Body of pancreas (tissue), 4 donors: ENCODE results near the gene ETDC. TPM values are rescaled to one million over a fixed set of nuclear protein-coding genes. Genes with fewer than 3 reads are reported as not detected.

Source experiments
- ATAC-seq: fragments of 150-250 bp; one replicate; pipeline ENCODE4 v1.9.1; 2016
- DNase-seq, 4 donors: peaks; one replicate each; pipeline ENCODE4 v3.0.0-alpha.2; 2019
- H3K27ac ChIP-seq, 4 donors: fragments of 200-600 bp; sonication (generic); 1 replicate in 3 of 4; 2 replicates in 1 of 4; pipeline versions ENCODE4 v1.5.1 to v1.6.1; 2016 to 2019; ENCODE audit warnings: mild to moderate bottlenecking in 1 of 4, mixed read lengths in 1 of 4, moderate library complexity in 1 of 4
- H3K27me3 ChIP-seq, 2 donors: fragments of 200-600 bp; sonication (generic); one replicate each; pipeline ENCODE4 v1.6.0; 2016; ENCODE audit warnings: mild to moderate bottlenecking in 1 of 2
- H3K36me3 ChIP-seq, 2 donors: fragments of 200-600 bp; sonication (generic); replicated peaks in 1 of 2; 2 replicates each; pipeline ENCODE4 v1.5.1; 2016; ENCODE audit warnings: low read depth in 2 of 2; ENCODE audit not compliant: insufficient read depth in 1 of 2
- H3K4me1 ChIP-seq: fragments of 200-600 bp; sonication (generic); one replicate; pipeline ENCODE4 v1.6.0; 2016
- H3K4me3 ChIP-seq, 2 donors: fragments of 200-600 bp; sonication (generic); 1 replicate in 1 of 2; 2 replicates in 1 of 2; pipeline ENCODE4 v1.5.1; 2016 to 2019
- H3K9me3 ChIP-seq, 3 donors: fragments of 200-600 bp; sonication (generic); 1 replicate in 2 of 3; 2 replicates in 1 of 3; pipeline ENCODE4 v1.5.1; 2016
- POLR2A ChIP-seq, 3 donors: fragments of 450-650 bp; IDR thresholded peaks; one replicate each; pipeline ENCODE4 v1.6.1; 2016; ENCODE audit warnings: antibody characterized with exemption in 3 of 3, mild to moderate bottlenecking in 2 of 3
- WGBS, 2 donors: methylation state at CpG; one replicate each; pipeline ENCODE4 v1.1.5; 2017; 5-methylcytosine and 5-hydroxymethylcytosine counted together
- intact Hi-C: fragments of 100-400 bp; cut with DNase I; formaldehyde crosslinking; loops from one replicate; pipeline ENCODE4 v1.15.1; 2023
- total RNA-seq, 2 donors: library from RNA; depleted of rRNA; stranded (reverse); fragments of >200 nt; gene quantifications; one replicate each; pipeline ENCODE4 v1.1.0, GENCODE V29; 2016
- TF ChIP-seq, protein P1 (sequence below), 7 experiments: fragments of 450-650 bp in 4 of 7; fragments of 200-600 bp in 3 of 7; sonication (generic) in 3 of 7; IDR thresholded peaks; one replicate each; pipeline ENCODE4 v1.5.1; 2016 to 2019; ENCODE audit warnings: antibody characterized with exemption in 7 of 7

ETDC gene
- total RNA-seq, 2 donors from 2014 or later, result not detected

DNA sequence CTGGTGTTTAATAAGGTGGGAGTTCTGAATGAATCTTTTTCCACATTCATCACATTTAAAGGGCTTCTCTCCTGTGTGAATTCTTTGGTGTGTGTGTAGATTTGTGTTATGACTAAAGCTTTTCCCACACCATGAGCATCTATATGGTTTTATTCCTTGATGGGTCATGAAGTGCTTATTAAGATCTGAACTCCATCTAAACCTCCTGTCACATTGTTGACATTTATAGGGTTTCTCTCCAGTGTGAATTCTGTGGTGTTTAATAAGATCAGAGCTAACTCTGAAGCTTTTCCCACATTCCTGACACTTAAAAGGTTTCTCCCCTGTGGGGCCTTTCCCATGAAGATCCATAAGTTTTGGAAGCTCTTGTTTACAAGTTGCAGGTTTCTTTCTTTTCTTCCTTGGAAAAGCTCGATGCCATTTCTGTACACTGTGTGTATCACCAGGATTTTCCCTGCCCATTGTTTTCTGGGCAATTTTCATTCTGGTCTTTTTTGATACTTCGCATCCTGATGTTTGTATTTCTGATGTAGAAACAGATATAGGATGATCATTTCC lies 21.9 kb upstream of the ETDC start:
- intact Hi-C loops, result no loop called here
- H3K27ac ChIP-seq, result no peak overlapping the region
- no peak overlapping the region for H3K4me3 ChIP-seq
- no peak for ATAC-seq
- no peaks in the 10 kb centered on the region for H3K4me1 ChIP-seq
- H3K9me3 ChIP-seq, result peaks cover 0 to 24% (median 0%) of the 10 kb centered on the region in 3 donors
- H3K27me3 ChIP-seq, result no peaks in the 10 kb centered on the region
- no peak for DNase-seq
- TF ChIP-seq POLR2A (IDR thresholded peaks at IDR 0.05), result no peak
- TF ChIP-seq, protein P1, sequence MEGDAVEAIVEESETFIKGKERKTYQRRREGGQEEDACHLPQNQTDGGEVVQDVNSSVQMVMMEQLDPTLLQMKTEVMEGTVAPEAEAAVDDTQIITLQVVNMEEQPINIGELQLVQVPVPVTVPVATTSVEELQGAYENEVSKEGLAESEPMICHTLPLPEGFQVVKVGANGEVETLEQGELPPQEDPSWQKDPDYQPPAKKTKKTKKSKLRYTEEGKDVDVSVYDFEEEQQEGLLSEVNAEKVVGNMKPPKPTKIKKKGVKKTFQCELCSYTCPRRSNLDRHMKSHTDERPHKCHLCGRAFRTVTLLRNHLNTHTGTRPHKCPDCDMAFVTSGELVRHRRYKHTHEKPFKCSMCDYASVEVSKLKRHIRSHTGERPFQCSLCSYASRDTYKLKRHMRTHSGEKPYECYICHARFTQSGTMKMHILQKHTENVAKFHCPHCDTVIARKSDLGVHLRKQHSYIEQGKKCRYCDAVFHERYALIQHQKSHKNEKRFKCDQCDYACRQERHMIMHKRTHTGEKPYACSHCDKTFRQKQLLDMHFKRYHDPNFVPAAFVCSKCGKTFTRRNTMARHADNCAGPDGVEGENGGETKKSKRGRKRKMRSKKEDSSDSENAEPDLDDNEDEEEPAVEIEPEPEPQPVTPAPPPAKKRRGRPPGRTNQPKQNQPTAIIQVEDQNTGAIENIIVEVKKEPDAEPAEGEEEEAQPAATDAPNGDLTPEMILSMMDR (IDR thresholded peaks at IDR 0.05), result no peak
- no peaks in the 10 kb centered on the region for H3K36me3 ChIP-seq
- WGBS, 2 donors, result 92 to 96% methylated on average over 2 of the region's 2 CpGs

DNA sequence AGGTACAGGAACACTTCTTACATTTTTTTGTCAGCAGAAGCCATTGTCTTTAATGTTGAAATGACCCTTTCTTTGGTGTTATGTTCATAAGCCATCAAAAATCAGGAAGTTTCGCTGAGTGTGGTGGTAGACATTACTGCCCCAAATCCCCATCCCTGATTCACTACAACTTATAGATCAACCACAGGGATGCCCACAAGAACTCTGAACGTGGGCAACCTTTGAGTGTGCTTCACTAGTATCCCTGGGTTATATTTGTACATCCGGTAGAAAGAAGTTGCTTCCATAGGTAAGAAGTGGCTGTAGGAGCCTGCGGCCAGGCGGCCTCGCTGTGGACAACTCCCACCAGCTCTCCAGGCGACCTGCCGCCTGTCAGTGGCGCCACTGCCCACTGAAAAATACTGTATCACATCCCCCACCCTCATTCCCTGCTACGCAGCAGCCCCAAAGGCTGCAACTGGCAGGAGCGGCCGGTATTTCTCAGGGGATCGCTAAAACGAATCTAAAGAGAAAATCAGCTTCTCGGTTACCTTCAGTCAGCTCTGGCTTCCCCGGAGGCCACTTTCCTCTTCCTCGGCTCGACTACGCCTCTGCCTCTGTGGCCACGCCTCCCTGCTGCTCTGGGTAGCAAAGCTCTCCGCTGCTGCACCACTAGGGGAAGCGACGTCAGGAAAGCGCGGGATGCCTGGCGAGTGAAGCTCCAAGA lies 13.9 kb upstream of the ETDC start:
- WGBS, 2 donors, result 45 to 92% methylated on average over 2 to 25 of the region's 26 CpGs
- no peaks in the 10 kb centered on the region for H3K27me3 ChIP-seq
- ATAC-seq (no peak), DNase-seq (peak in 2 of 4 donors; percentile 11 to 20)
- H3K9me3 ChIP-seq, result peaks cover 0 to 10% (median 0%) of the 10 kb centered on the region in 3 donors
- H3K27ac ChIP-seq, result no peak overlapping the region
- no peak for TF ChIP-seq POLR2A (IDR thresholded peaks at IDR 0.05)
- TF ChIP-seq, protein P1 (IDR thresholded peaks at IDR 0.05), result no peak
- H3K4me3 ChIP-seq, result no peak overlapping the region
- intact Hi-C loops, result no loop called here
- H3K36me3 ChIP-seq, result no peaks in the 10 kb centered on the region
- H3K4me1 ChIP-seq, result no peaks in the 10 kb centered on the region

DNA sequence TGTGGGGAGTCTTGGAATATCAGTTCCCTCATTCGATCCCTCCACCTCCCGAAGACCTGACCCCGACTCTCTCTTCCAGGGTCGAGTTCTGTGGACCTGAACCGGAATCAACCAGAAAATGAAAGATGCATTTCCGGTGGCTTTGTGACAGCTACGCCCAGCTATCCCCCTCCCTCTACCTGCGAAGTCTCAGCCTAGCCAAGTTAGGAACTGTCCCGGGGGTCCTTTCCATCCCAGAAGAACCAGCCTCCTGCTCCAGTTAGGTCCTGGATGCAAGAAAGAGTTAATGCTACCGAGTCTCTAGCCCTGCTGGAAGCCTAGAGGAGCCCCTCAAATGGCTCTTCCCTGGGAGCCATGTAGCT lies 13.4 kb upstream of the ETDC start:
- WGBS, 2 donors, result 38% methylated on average over 10 of the region's 10 CpGs; no CpG with 5 or more reads in 1 of the 2 donors
- ATAC-seq (no peak), DNase-seq (no peak)
- H3K9me3 ChIP-seq, result peaks cover 0 to 10% (median 0%) of the 10 kb centered on the region in 3 donors
- TF ChIP-seq POLR2A (IDR thresholded peaks at IDR 0.05), result no peak
- TF ChIP-seq, protein P1 (IDR thresholded peaks at IDR 0.05), result no peak
- H3K4me1 ChIP-seq, result no peaks in the 10 kb centered on the region
- no peak overlapping the region for H3K4me3 ChIP-seq
- H3K27me3 ChIP-seq, result no peaks in the 10 kb centered on the region
- H3K36me3 ChIP-seq, result no peaks in the 10 kb centered on the region
- intact Hi-C loops, result no loop called here
- H3K27ac ChIP-seq, result no peak overlapping the region

DNA sequence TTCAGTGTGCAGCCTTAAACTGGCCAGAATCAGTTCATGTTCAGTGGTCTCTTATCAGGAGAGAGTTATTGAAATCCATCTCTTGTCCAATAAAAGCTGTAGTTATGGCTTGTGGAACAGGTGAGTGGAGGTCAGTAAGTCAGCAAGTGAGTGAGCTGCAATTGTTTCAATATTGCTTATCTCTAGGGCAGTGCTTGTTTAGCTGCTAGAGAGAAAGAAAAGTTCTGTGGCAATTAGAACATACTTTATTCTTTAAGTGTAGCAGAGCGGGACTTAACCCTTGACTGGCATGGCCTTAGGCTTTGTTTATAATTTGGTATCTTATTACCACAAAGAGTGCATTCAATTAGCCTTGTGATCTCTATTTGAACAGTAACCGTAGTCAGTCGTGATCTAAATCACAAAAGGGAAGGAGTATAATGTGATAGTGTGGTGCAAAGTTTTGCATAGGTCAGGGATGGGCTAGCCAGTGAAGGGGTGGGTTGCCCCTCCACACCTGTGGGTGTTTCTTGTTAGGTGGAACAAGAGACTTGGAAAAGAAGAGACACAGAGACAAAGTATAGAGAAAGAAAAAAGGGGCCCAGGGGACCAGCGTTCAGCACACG lies 6.9 kb upstream of the ETDC start:
- TF ChIP-seq, protein P1 (IDR thresholded peaks at IDR 0.05), result no peak
- no peak for TF ChIP-seq POLR2A (IDR thresholded peaks at IDR 0.05)
- H3K36me3 ChIP-seq, result no peaks in the 10 kb centered on the region
- intact Hi-C loops, result no loop called here
- H3K4me1 ChIP-seq, result no peaks in the 10 kb centered on the region
- no peak overlapping the region for H3K27ac ChIP-seq
- H3K9me3 ChIP-seq, result no peaks in the 10 kb centered on the region
- H3K4me3 ChIP-seq, result no peak overlapping the region
- 51 to 64% methylated on average over 5 of the region's 5 CpGs for WGBS, 2 donors
- ATAC-seq (no peak), DNase-seq (no peak)
- H3K27me3 ChIP-seq, result no peaks in the 10 kb centered on the region
